A549 (cell line): Measurements from ENCODE around the gene SHE.

Source experiments
- CEBPB ChIP-seq, 2 experiments: fragments of >200 bp in 1 of 2; sonication (Bioruptor Twin) in 1 of 2; formaldehyde crosslinking in 1 of 2; IDR thresholded peaks; 2 replicates each; pipeline ENCODE4 v1.6.1; 2012 to 2016
- CTCF ChIP-seq: fragments of >200 bp; sonication (Bioruptor Twin); formaldehyde crosslinking; IDR thresholded peaks from 3 replicates; pipeline ENCODE4 v1.5.1; 2016
- EP300 ChIP-seq, 2 experiments: fragments of >200 bp; sonication (Bioruptor Twin); formaldehyde crosslinking; IDR thresholded peaks; 2 replicates in 1 of 2; 3 replicates in 1 of 2; pipeline ENCODE4 v1.6.1; 2016 to 2017
- GATA3 ChIP-seq: IDR thresholded peaks from 2 replicates; pipeline ENCODE4 v1.6.1; 2012; ENCODE audit warnings: borderline replicate concordance
- HDAC2 ChIP-seq: fragments of 200-600 bp; sonication (generic); IDR thresholded peaks from 2 replicates; pipeline ENCODE4 v1.6.1; 2016
- HMGXB4 ChIP-seq: fragments of 250-450 bp; sonication (Bioruptor Pico); IDR thresholded peaks from 2 replicates; pipeline ENCODE4 v1.5.0; 2021; ENCODE audit warnings: mild to moderate bottlenecking, moderate library complexity, borderline replicate concordance
- JUN ChIP-seq, 2 experiments: fragments of >200 bp; sonication (Bioruptor Twin); formaldehyde crosslinking; IDR thresholded peaks; 2 replicates in 1 of 2; 3 replicates in 1 of 2; pipeline ENCODE4 v1.6.1; 2016 to 2017
- MAFK ChIP-seq: fragments of 450-650 bp; IDR thresholded peaks from 2 replicates; pipeline ENCODE4 v1.6.1; 2014; ENCODE audit not compliant: partially characterized antibody
- MYC ChIP-seq: IDR thresholded peaks from 2 replicates; pipeline ENCODE4 v1.6.1; 2012; ENCODE audit warnings: mild to moderate bottlenecking, inconsistent platforms, low read length, improper control_type of control experiment, borderline replicate concordance
- NFE2L2 ChIP-seq: fragments of 150-350 bp; conservative IDR thresholded peaks from 2 replicates; pipeline ENCODE4 v1.6.1; 2014; ENCODE audit warnings: low read length
- REST ChIP-seq: fragments of 200-600 bp; sonication (generic); IDR thresholded peaks from 2 replicates; pipeline ENCODE4 v1.6.1; 2016; ENCODE audit warnings: antibody characterized with exemption, mild to moderate bottlenecking, moderate library complexity
- RFX5 ChIP-seq: fragments of 450-650 bp; IDR thresholded peaks from 2 replicates; pipeline ENCODE4 v1.7.1; 2014; ENCODE audit warnings: antibody characterized with exemption, mild to moderate bottlenecking, moderate library complexity

- no peak for TF ChIP-seq REST
- TF ChIP-seq HMGXB4 (CRISPR knock-in tag): no peak
- TF ChIP-seq MYC: no peak
- TF ChIP-seq NFE2L2: no peak
- no peak for TF ChIP-seq CTCF
- no peak for TF ChIP-seq CEBPB (IDR thresholded peaks at IDR 0.05)
- no peak for TF ChIP-seq HDAC2
- TF ChIP-seq EP300 (IDR thresholded peaks at IDR 0.05): no peak
- TF ChIP-seq GATA3: no peak
- TF ChIP-seq MAFK: no peak
- no peak for TF ChIP-seq RFX5
- no peak for TF ChIP-seq JUN (IDR thresholded peaks at IDR 0.05)
Observed at GRCh38 chr1:154467434-154468102, 34.6 kb downstream of the SHE start.
